NCI-H1417 treated with DMSO at 0.1 percent for 48 hours (cell line): ENCODE results near the gene LCNL1.

Source experiments
- DNase-seq: peaks from one replicate; lab custom pipeline; 2025; lab: John Stamatoyannopoulos, UW

Gene LCNL1

DNA sequence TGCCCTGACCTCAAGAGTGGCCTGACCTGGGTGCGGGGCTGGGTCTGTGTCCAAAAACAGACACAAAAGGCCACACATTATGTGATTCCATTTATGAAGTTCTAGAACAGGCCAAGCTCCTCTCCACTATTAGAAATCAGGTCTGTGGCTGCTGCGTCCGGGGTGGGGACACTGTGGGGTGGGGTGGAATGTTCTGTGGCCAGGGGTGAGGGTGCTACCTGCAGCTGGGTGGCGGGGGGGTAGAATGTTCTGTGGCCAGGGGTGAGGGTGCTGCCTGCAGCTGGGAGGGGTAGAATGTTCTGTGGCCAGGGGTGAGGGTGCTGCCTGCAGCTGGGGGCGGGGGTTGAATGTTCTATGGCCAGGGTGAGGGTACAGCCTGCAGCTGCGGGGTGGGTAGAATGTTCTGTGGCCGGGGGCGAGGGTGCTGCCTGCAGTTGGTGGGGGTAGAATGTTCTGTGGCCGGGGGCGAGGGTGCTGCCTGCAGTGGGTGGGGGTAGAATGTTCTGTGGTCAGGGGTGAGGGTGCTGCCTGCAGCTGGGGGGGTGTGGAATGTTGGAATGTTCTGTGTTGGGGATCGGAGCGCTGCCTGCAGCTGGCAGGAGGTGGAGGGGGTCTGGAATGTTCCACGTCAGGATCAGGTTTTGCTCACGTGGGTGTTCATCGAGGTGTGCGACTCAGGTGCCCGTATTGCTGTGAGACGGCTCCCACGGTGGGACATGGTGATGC is 22.4 kb upstream of the LCNL1 start:
- no peak for DNase-seq

DNA sequence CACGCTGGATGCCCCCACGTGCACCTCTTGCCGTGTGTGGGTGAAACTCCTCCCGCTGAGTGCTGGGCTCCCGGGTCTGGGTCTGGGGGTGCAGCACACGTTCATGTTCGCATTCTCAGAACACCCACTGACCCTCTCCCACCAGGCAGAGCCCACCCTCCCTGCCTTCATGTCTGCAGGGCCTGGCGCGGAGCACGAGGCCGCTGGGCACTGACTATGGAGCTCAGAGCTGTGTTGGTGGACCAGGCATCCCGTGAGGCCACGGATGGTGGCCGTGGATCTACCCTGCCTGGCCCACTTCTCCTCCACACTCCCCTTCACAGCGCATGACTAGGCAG is 21.9 kb upstream of the LCNL1 start:
- DNase-seq, result no peak

GRCh38 chr9:136961279-136962065 is 21.3 kb upstream of the LCNL1 start:
- DNase-seq, result no peak

DNA sequence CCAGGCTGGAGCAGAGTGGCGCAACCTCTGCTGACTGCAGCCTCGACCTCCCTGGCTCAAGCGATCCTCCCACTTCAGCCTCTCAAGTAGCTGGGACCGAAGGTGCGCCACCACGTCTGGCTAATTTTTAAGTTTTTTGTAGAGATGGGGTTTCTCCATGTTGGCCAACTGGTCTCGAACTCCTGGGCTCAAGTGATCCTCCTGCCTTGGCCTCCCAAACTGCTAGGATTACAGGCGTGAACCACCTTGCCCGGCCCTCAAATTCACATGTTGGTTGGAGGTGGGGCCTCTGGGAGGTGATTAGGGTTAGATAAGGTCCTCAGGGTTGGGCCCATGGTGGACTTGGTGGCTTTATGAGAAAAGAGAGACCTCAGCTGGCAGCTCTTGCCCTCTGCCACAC is 20.6 kb upstream of the LCNL1 start:
- DNase-seq, result no peak

DNA sequence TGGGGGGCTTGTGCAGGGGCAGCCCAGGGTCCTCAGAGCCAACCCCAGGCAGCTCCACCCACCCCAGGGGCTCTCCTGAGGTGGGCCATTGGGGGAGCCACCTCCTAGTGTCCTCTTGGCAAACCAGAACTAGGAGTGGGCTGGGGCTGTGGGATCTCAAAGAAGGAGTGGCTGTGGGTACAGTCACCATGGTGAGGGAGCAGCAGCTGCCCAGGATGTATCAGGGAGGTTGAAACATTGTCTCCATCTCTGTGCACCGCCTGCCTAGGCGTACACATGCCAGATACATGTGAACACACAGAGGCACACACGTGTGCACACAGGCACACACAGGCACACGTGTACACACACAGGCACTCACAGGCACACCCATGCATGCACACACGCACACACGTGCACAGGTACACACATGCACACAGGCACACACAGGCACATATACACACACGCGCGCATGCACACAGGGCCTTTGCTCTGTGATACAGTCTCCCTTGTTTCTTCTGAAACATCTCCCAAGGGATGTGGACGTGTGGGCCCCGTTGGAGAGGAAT is 20.0 kb upstream of the LCNL1 start:
- no peak for DNase-seq

- no peak for DNase-seq
Measured at GRCh38 chr9:136963341-136963740, 19.5 kb upstream of the LCNL1 start.

DNA sequence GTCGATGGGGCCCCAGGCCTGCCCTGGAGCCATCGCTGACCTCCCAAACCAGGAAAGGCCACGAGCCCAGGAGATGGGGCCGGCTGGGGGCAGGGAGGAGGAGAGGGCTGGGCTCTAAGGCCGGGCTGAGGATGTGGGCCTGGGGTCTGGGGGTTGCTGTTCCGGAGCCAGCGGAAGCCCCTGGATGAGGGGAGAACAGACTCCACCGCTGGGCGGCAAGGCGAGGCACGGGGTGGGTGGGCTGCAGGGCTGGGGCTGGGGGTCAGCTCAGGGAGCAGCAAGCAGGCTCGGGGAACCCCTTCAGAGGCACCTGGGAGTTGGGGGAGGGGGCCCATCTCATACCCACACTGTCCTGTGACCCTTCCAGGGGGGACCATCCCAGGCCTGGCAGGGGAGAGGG is 19.0 kb upstream of the LCNL1 start:
- no peak for DNase-seq

- no peak for DNase-seq
Measured at GRCh38 chr9:136964171-136964689, 18.6 kb upstream of the LCNL1 start.

DNA sequence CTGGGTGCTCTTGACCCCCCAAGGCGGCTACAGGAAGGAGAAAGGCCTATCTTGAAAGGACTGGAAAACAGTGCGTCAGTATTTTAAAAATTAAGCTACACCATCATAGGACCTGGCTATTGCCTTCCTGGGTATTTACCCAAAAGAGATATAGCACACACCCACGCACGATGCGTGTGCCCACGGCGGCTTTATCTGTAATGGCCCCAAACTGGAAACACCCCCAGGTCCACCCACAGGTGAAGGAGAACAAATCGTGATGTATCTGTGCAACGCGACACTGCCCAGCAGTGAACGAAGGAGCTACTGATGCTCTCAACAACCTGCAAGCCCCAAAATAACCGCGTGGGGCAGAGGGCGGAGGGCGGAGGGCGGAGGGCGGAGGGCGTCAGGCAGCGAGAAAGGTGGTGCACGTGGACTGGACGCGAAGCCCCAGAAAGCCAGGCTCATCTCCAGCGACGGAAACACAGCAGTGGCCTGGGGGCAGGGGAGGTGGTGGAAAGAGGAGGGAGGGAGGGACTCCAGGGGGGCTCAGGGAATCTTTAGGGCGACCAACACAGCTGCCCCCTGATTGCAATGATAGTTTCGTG is 17.9 kb upstream of the LCNL1 start:
- no peak for DNase-seq

DNA sequence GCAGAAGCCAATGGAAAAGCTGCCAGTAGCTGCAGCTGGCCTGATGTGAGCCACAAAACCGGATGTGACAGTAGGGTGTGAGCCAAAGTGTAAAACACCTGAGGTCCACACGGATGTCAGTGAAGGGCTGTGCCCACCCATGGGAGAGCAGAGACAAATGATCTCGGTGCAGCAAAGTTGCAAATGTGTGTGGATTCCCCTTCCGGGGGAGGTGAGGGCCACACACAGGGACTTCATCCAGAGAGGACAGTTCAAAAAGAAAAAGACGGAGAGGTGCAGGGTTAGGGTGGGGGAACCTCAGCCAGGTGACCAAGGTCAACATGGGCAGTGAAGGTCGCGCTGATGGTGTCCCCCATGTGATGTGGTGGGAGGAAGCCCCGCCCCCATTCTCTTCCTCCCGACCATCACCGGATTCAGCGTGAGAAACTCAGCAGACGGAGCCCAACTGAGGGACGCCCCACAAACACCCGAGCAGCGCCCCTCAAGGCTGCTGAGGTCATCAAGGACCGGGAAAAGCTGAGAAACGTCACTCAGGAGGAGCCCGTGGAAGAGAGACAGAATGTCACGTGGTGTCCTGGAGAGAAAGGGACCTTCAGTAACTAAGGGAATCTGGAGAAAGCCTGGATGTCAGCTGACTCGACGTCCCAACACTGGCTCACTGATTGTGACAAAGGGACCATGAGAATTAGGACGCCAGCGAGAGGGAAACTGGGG is 16.9 kb upstream of the LCNL1 start:
- no peak for DNase-seq

DNA sequence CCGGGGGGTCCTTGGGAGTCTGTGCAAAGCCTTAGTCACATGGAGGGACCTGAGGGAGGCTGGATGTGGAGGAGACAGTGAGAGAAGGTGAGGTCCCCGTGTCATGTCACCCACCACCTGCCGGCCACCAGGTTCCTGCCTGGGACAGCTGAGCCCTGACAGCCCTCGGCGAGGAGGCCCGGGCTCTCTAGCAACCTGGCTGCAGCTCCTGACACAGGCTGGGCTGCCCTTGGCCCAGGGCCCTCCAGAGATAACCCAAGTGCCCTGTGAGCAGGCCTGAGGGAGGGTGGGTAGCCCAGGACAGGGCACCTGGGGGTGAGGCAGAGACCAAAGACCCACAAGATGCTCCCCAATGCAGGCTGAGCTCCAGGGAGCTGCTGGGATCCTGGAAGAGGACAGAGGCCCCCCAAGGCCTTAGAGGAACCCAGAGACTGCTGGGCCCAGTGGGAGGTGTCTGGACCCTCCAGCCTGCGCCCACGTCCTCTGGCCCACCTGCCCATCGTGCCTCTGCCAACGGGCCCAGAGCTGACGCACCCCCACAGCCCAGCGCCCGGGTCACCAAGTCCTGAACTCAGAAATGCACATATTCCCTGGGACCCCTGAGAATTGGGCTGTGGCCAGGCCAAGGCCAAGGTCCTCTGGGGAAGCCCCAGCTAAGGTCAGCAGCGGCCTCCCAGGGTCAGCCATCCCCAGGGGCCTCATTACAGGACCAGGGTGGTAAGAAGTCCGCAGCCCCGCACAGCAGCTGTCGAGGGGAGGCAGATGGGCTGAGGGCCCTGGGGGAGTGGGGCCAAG is 14.3 kb upstream of the LCNL1 start:
- DNase-seq, result no peak

- DNase-seq, result no peak
Measured at GRCh38 chr9:136969150-136969549, 13.6 kb upstream of the LCNL1 start.

GRCh38 chr9:136969774-136970173 is 13.0 kb upstream of the LCNL1 start:
- DNase-seq, result no peak

GRCh38 chr9:136970361-136970760 is 12.4 kb upstream of the LCNL1 start:
- no peak for DNase-seq

DNA sequence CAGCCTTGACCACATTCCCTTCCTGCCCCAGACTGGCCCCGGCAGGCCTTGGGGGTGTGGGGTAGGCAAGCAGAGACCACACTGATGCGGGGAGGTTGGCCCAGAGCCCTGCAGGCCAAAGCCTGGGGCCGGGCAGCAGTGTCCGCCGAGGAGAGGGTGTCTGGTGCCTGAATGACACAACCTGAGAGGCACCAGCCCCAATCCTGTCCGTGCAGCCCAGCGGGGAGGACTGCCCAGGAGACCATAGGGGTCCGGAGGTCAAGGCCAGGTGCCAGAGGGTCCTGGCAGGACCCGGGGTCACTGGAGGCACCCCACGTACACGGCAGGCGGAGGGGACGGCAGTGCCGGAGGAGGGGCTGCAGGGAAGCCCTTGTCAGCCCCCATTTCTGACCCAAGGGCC is 11.0 kb upstream of the LCNL1 start:
- DNase-seq, result no peak

GRCh38 chr9:136972335-136972734 is 10.5 kb upstream of the LCNL1 start:
- DNase-seq, result no peak

GRCh38 chr9:136972743-136973142 is 10.1 kb upstream of the LCNL1 start:
- no peak for DNase-seq

- no peak for DNase-seq
Measured at GRCh38 chr9:136973618-136974617, 8.9 kb upstream of the LCNL1 start.

DNA sequence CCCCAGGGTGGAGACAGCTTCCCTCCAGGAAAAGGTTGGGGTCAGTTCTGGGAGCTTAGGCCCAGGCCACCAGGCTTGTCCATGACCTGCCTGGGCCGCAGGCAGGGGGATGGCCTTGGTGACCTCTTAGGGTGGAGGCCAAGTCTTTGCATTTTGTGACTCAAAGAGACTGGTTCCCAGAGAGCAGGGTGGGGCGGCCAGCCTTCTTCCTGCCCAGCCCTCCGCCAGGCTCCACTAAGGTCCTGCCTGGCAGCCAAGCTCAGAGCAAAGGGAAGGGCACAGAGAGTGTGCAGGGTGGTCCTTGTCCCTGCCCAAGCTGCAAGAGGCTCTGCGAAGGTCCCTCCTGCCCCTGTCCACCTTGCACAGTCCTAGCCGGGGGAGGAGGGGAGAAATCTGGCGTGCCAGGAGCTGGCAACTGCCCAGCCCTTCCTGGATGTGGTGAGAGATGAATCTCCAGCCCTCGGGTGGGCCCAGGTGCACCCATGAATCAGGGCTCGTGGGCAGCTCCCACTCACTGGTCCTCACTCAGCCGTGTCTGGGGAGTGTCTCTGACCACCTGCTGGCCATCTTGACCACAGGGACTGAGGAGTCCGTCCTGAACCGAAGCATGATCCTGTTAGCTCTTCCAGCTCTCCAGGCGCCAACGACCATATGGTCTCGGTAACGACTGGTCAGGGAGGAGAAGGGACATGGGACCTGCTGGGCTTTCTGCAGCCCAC is 7.8 kb upstream of the LCNL1 start:
- no peak for DNase-seq
